NCI-H69 (cell line): Measurements from ENCODE around the gene SRA1.

Experiments
- DNase-seq: peaks from one replicate; lab custom pipeline; 2025; lab: John Stamatoyannopoulos, UW

Gene SRA1

DNA sequence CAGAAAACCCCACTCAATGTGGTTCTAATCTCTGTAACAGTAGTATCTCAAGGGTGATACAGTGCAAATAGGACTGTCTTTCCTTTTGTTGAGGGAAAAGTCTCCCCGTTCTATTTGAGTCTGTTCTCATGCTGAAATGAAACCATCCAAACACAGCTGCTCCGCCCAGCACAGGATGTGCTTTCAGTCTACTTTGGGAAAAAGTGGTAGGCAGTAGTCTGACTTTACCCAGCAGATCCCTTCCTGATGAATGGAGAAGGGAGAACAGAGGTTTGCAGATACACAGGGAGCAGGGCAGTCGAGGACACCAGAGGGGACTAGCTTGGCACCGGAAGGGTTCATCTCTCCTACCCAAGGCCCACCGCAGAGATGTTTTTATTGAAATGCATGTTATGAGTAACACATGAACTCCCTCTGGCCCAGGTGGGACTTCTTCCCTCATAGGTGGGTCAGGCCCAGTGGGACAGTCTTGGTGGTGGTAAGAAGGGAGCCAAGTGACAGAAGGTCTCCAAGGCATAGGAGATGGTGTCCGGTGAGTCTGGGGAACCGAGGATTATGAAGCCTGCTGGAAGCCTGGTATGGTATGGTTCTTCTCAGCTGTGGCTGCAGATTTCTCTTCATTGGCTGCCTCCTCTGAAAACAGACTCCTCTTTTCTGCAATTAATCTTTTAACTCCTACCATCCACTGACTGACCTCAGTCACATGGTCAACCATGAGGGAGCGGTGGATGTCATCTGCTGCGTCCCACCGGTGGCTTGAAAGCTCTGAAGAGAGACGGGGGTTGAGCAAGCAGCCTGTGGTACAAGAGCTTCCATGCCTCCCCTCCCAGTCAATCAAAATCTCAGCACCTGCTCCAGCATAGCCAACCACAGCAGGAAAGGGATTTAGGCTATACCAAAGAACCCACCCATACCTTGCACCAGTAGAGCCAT, 6.9 kb downstream of the SRA1 start:
- no peak for DNase-seq

DNA sequence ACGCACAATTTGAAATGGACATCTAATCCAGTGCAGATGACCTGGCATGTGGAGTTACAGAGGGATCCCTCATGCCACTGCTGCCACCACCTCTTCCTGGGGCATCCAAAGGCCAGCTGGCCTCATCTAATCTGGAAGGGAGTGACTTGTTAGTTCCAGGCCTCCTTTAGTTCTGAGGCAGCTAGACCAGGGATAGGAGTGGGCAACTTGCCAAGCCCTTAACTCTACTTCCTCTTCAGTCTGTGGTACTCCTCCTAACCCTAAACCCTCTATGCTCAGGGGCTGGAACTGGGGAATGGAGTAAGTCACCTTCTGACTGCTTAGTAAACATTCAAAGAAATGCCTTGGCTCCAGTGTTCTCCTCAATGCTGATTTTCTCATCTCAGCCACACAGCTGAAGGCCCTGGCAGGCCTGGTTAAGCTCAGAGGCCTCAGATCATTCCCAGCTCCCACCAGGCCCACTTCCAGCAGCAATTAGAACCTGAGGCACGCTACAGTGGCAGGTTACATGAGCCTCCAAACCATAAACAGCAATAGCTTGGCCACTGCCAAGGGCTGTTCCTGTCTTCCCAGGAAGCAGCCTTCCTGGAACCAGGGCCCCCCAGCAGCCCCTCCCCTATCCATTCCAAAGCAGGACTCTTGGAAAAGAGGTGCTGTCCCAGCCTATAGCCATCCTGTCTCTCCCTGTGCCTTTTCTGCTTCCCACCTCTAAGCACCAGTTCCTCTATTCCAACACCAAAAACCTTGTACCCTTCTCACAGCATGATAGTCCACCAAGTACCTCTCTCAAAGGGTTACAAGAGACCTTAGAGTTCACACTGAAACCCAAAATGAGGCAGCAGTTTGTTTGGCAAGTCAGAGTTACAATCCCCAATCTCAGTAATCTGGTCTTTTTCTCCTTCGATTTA, 7.8 kb downstream of the SRA1 start:
- peak; percentile 49 for DNase-seq

DNA sequence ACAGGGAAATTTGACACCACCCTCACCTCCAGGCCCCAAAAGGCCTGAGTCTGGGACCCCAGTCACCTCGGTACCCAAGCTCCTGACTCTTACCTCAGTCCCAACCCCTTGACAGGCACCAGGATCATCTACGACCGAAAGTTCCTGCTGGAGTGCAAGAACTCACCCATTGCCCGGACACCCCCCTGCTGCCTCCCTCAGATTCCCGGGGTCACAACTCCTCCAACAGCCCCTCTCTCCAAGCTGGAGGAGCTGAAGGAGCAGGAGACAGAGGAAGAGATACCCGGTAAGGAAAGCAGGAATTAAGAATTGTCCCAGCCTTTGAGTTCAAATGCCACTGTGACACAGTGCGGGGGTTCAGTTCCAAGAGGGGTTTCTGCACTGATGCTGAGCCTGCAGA, 8.5 kb downstream of the SRA1 start:
- no peak for DNase-seq

DNA sequence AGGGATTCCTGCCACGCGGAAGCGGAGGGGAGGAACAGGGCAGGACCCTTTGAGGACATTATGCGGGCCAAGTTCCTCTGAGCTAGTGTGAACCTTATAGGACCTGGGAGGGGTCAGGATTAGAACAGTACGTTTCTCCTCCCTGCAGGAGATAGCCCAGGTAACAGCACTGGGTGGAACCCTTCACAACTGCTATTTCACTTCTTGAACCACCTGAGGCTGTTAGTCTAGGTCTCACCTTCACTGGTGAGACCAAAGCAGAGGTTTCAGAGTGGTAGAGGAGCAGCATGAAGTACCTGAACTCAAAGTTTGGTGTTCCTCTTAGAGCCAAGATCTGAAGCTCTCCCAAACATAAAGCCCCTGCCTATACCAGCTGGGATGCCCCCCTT, 9.0 kb downstream of the SRA1 start:
- no peak for DNase-seq

DNA sequence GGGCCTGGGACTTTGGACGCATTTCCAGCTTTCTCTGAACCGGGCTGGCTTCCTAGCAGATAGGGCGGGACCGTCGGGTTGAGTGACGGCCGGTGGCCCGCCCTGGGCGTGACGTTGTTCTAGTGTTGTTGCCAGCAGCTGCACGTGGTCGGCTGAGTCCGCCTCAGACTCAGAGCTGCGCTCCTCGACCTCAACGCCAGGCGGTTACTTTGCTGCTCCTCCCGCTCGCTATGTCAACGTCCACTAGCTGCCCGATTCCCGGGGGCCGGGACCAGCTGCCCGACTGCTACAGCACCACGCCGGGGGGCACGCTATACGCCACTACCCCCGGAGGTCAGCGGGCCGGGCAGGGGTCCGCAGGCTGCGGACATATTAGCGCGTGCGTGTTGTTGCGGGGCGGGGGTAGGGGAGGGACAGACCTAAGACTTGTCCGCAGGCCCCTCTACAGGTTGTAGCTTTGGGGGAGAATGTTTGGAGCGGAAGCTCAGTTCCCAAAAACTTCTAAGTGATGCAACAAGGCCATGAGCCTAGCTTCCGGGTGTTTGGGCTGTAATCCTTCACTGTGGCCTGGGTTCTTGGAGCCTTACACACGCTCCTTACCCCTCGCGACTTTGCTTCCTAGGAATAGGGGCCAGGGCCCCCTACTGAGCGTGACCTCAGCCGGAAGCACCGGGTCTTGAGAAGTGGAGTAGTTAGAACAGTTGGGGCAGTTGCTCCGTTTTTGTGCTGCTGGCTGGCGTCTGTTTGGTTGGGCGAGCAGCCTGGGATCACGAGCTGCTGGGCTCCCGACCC, 9.6 kb downstream of the SRA1 start, which contains the start of gene EIF4EBP3:
TSS of gene EIF4EBP3 (plus strand) at position 155 of the 792 bp plus-strand sequence. CDS start at position 231, 76 bp downstream.
- peak; percentile 94 for DNase-seq

DNA sequence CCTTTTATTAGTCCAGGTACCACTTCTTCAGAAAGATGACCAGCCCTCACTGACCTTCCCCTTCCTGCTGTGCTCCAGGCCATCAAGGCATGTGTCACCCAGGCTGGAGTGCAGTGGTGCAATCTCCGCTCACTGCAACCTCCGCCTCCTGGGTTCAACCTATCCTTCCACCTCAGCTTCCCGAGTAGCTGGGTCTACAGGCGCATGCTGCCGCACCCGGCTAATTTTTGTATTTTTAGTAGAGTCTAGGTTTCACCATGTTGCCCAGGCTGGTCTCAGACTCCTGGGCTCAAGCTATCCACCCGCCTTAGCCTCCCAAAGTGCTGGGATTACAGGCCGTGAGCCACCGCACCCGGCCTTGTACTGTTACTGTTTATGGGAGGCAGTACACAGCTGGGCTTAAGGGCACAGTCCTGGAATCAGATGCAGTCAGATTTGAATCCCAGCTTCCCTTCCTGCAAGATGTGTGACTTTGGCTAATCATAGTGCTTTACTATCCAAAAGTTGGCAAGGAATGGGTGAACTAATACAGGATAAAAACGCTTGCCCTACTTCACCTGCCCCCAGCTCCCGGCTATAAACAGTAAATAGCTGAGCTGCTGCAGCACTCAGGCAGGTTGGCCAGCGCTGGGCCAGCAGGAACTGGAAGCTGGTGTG, 10.3 kb downstream of the SRA1 start:
- DNase-seq: no peak

DNA sequence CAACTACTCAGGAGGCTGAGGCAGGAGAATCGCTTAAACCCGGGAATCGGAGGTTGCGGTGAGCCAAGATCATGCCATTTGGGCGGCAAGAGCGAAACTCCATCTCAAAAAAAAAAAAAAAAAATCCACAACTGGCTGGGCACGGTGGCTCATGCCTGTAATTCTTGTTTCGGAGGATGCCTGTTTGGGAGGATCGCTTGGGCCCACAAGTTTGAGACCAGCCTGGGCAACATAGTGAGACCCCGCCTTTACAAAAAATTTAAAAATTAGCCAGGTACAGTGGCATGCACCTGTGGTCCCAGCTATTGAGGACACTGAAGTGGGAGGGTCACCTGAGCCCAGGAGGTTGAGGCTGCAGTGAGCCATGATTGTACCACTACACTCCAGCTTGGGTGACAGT, 11.7 kb downstream of the SRA1 start:
- no peak for DNase-seq

DNA sequence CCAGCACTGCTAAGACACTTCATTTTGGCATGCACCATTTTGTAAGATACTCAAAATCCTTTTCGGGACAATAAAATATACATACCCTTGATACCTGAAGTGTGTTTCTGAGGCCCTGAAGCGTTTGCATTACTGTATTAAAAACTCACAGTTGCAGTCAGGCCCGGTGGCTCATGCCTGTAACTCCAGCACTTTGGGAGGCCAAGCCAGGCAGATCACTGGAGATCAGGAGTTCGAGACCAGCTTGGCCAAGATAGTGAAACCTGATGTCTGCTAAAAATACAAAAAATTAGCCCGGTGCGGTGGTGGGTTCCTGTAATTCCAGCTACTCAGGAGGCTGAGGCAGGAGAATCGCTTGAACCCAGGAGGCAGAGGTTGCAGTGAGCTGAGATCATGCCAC, 12.3 kb downstream of the SRA1 start:
- no peak for DNase-seq

DNA sequence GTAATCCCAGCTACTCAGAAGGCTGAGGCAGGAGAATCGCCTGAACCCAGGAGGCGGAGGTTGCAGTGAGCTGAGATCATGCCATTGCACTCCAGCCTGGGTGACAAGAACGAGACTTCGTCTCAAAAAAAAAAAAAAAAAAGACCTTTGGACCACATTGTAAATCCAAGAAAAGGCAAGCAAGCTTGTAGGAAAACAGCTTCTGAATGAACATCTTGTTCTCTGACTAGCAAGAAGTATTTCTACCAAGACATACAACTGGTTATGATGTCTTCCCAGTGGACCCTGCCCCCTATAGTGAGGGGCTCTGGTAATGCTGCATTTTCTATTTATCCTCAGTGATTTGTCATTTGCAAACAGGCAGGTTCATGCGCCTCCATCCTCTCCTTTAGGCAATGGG, 14.3 kb downstream of the SRA1 start:
- no peak for DNase-seq

DNA sequence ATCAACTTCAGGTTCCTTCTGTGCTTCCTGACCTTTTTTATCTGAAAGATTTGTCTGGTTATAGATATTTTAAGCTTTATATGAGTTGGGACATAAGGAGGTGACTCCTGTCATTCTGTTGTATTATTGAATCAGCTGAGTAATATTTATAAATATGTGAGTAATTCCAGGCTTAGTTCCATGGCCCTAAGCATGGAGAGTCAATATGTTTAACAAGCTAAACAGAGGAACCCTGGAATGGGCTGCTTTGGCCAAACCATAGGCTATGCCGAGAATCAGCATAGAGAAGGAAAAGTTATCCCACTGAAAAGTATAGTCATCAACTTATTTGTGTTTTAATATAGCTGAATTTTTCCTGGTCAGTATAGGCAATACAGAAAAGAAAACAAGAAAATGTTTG, 17.0 kb downstream of the SRA1 start:
- no peak for DNase-seq

DNA sequence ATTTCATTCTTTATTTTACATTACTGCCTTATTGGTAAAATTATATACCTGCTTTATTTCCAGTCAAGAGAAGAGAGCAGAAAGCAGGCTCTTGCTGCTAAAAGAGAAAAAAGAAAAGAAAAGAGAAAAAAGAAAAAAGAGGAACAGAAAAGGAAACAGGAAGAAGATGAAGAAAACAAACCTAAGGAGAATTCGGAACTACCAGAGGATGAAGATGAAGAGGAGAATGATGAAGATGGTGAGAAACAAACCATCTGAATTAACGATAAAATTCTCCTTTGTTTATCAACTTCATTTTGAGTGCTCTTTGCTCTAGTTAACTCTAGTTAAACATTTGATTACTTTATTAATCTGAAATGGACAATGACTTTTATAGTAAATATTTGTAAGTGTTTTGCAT, 33.3 kb downstream of the SRA1 start:
- DNase-seq: no peak

DNA sequence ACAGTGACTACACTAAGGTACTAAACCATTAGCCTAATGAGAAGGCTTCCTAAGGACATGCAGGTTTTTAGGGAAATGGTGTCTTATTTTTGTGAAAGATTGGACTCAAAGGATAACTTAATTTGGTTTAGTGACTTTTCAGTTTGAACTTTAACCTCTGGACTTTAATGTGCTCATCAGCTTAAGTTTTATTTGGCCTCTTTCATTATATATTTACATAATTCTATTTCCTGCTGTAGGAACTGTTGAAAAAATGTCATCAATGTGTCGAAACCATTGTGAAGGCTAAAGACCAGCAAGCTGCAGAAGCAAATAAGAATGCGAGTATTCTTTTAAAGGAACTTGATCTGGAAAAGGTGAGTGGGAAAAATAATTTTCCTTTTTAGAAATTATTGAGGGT, 44.1 kb downstream of the SRA1 start:
- DNase-seq: no peak

DNA sequence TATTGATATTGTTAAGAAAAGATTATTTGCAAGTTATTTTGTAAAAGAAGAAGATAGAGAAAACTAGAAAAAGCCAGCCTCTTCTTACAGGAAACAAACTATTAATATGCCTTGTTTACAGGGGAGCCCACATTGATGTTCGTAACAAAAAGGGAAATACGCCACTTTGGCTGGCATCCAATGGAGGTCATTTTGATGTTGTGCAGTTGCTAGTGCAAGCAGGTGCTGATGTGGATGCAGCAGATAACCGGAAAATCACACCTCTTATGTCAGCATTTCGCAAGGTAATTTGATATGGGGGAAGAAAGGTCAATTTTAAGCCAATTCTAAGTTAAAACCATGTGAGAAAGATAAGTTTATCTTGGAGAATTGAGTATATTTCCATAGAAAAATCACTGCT, 47.4 kb downstream of the SRA1 start:
- DNase-seq: no peak

DNA sequence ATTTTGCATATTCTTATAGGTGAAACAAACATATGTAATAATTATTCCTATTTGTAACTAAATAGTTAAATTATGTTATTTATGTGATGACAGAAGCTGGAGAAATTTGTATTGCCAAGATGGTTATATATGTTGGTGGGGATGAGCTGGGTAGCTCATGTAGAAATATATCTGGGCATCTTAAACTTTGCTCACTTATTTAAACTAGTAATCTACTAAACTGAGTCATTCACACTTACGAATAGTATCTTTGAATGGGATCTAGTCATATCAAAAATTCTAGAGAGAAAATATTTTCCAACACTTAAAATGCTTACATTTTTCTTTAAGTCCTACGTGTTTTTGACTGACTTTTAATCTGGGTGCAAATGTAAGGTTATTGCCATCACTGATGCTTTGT, 54.4 kb downstream of the SRA1 start:
- no peak for DNase-seq
